Mononuclear cell (primary cell): Measurements from ENCODE around the gene MOCS2. TPM values are rescaled to one million over a fixed set of nuclear protein-coding genes. Genes with fewer than 3 reads are reported as not detected.

ENCODE experiments used
- H3K27me3 ChIP-seq: 2 replicates; pipeline ENCODE4 v1.6.0; 2011; ENCODE audit warnings: low read length, control low read depth; ENCODE audit not compliant: insufficient read depth
- H3K4me1 ChIP-seq: 2 replicates; pipeline ENCODE4 v1.5.1; 2011; ENCODE audit warnings: mild to moderate bottlenecking, low read length, control low read depth; ENCODE audit not compliant: insufficient read depth
- H3K4me3 ChIP-seq: 2 replicates; pipeline ENCODE4 v1.5.1; 2011; ENCODE audit warnings: mild to moderate bottlenecking, low read length, moderate library complexity
- H3K9me3 ChIP-seq: 2 replicates; pipeline ENCODE4 v1.5.1; 2011; ENCODE audit warnings: low read depth, mild to moderate bottlenecking, control low read depth, low read length
- total RNA-seq: library from RNA; depleted of rRNA; stranded (reverse); fragments of >200 nt; gene quantifications from one replicate; pipeline ENCODE4 v1.2.3, GENCODE V29; 2012

The MOCS2 gene
- total RNA-seq, 1 donor: 20.6 TPM

GRCh38 chr5:53080271-53080670 is 29.3 kb downstream of the MOCS2 start:
- Histone ChIP-seq H3K27me3 (no peaks in the 10 kb centered on the region), H3K4me3 (no peak overlapping the region), H3K4me1 (no peaks in the 10 kb centered on the region), H3K9me3 (no peaks in the 10 kb centered on the region)

- no peaks in the 10 kb centered on the region for H3K4me1 ChIP-seq
- no peaks in the 10 kb centered on the region for H3K9me3 ChIP-seq
- no peak overlapping the region for H3K4me3 ChIP-seq
- no peaks in the 10 kb centered on the region for H3K27me3 ChIP-seq
These were observed 33.5 kb downstream of the MOCS2 start for GRCh38 chr5:53076014-53076583.

GRCh38 chr5:53073348-53073747 is 36.2 kb downstream of the MOCS2 start:
- H3K4me3 ChIP-seq: no peak overlapping the region

DNA sequence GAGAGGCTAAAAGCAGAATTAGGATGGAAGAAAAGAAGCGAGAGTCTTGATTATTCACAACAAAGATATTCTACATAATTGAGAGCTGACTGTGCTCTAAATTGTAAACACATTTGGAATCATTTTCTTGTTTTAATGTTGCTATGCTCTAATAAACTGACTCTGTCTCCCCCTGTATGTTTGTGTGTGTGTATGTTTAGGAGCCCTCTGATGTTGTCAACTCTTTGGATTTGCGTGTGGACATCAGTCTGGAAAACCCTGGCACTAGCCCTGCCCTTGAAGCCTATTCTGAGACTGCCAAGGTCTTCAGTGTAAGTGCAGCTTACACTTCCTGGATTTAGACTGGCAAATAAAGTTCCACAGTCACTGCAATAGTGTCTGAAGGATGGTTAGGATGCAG is 37.8 kb downstream of the MOCS2 start:
- H3K4me3 ChIP-seq: no peak overlapping the region
- H3K9me3 ChIP-seq: no peaks in the 10 kb centered on the region
- no peaks in the 10 kb centered on the region for H3K4me1 ChIP-seq
- no peaks in the 10 kb centered on the region for H3K27me3 ChIP-seq

More at GRCh38 chr5:53073348-53073747, 36.2 kb downstream of the MOCS2 start:
- Histone ChIP-seq H3K4me1 (no peaks in the 10 kb centered on the region), H3K9me3 (no peaks in the 10 kb centered on the region), H3K27me3 (no peaks in the 10 kb centered on the region)

DNA sequence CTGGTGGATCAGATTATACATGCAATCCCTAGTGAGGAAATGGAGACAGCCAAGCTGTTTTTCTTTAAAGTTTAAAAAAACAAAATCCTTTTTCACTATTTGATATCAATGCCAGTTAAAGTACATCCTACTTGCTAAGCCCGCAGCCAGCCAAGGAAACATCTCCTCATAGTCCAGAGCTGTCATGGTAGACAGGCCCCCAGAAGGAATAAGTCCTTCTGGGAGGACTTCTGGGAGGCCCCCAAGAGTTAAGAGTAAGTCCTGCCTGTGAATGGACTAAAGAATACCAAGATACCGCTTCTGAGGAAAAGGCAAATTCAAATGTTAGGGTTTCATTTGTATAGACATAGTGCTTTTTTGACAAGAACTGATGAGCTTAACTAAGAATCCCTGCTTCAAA is 38.3 kb downstream of the MOCS2 start:
- H3K9me3 ChIP-seq: no peaks in the 10 kb centered on the region
- no peaks in the 10 kb centered on the region for H3K4me1 ChIP-seq
- H3K27me3 ChIP-seq: no peaks in the 10 kb centered on the region
- no peak overlapping the region for H3K4me3 ChIP-seq

GRCh38 chr5:53069626-53070025 is 39.9 kb downstream of the MOCS2 start:
- H3K4me3 ChIP-seq: no peak overlapping the region
- H3K4me1 ChIP-seq: no peaks in the 10 kb centered on the region
- H3K27me3 ChIP-seq: no peaks in the 10 kb centered on the region
- H3K9me3 ChIP-seq: no peaks in the 10 kb centered on the region

GRCh38 chr5:53068291-53068836 is 41.2 kb downstream of the MOCS2 start:
- no peak overlapping the region for H3K4me3 ChIP-seq
- H3K4me1 ChIP-seq: no peaks in the 10 kb centered on the region
- no peaks in the 10 kb centered on the region for H3K27me3 ChIP-seq
- H3K9me3 ChIP-seq: no peaks in the 10 kb centered on the region

DNA sequence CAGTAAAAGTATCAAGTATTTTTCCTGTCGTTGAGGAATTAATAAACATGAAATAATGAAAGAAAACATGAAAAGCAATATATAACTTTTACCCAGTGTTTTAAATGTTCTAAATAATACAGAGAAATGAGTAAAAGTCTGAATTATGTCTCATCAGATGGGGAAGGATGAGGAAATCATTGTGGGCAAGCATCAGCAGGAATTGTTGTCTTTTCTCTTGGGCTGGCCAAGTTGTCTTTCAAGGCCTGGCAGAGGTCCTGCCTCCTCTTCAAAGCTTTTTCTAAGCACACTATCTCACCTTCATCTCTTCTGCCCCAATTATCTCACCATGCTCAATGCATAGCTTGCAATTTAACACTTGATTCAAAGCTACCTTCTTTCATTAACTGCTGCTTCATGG is 41.9 kb downstream of the MOCS2 start:
- no peaks in the 10 kb centered on the region for H3K4me1 ChIP-seq
- H3K27me3 ChIP-seq: no peaks in the 10 kb centered on the region
- no peaks in the 10 kb centered on the region for H3K9me3 ChIP-seq
- H3K4me3 ChIP-seq: no peak overlapping the region

GRCh38 chr5:53066088-53066487 is 43.5 kb downstream of the MOCS2 start:
- Histone ChIP-seq H3K4me1 (no peaks in the 10 kb centered on the region), H3K9me3 (no peaks in the 10 kb centered on the region), H3K4me3 (no peak overlapping the region), H3K27me3 (no peaks in the 10 kb centered on the region)

DNA sequence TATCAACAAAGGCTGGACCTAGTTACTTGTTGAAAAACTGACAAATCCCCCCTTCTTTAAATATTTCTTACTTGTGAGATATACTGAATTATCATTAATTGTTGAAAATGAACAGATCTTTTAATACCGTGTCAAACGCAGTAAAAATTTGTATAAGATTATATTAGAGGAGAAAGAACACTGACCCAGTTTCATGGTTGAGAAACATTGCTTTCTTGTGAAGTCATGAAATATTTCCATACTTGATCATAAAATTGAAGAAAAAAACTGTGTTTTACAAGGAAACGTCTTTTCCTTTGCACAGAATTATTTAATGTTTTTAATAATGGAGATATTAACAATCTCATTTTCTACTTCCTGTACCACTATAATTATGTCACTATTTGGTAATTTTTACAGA is 45.8 kb downstream of the MOCS2 start:
- H3K9me3 ChIP-seq: no peaks in the 10 kb centered on the region
- no peak overlapping the region for H3K4me3 ChIP-seq

GRCh38 chr5:53063176-53063575 is 46.4 kb downstream of the MOCS2 start:
- no peaks in the 10 kb centered on the region for H3K27me3 ChIP-seq
- H3K4me1 ChIP-seq: no peaks in the 10 kb centered on the region
- H3K4me3 ChIP-seq: no peak overlapping the region
- H3K9me3 ChIP-seq: no peaks in the 10 kb centered on the region

More for the DNA sequence above, 45.8 kb downstream of the MOCS2 start:
- no peaks in the 10 kb centered on the region for H3K4me1 ChIP-seq
- H3K27me3 ChIP-seq: no peaks in the 10 kb centered on the region

DNA sequence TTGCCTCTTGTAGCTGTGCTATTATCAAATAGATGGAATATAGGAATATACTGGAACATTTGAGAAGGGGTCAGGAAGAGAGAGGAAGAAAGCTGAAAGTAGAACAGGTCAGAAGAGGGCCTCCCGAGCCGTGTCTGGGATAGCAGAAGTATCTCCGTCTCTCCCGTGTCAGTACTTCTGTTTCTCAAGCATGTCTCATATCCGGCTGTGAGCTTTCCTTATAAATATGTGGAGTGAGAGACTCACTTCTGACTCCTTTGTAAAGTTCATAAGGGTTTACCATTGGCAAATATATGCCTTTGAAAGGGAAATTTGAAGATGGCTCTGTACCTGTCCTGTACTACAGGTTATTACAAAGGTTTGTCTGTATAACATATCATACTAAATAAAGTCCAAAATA is 50.3 kb downstream of the MOCS2 start:
- H3K9me3 ChIP-seq: no peaks in the 10 kb centered on the region
- no peak overlapping the region for H3K4me3 ChIP-seq
- no peaks in the 10 kb centered on the region for H3K27me3 ChIP-seq
- no peaks in the 10 kb centered on the region for H3K4me1 ChIP-seq

- H3K27me3 ChIP-seq: no peaks in the 10 kb centered on the region
- H3K9me3 ChIP-seq: no peaks in the 10 kb centered on the region
- peaks cover 4% of the 10 kb centered on the region for H3K4me1 ChIP-seq
- no peak overlapping the region for H3K4me3 ChIP-seq
These were observed 54.2 kb downstream of the MOCS2 start for GRCh38 chr5:53055365-53055764.

GRCh38 chr5:53053364-53053763 is 56.2 kb downstream of the MOCS2 start:
- H3K9me3 ChIP-seq: no peaks in the 10 kb centered on the region
- H3K4me1 ChIP-seq: peaks cover 4% of the 10 kb centered on the region
- H3K27me3 ChIP-seq: no peaks in the 10 kb centered on the region
- H3K4me3 ChIP-seq: no peak overlapping the region

GRCh38 chr5:53052499-53052898 is 57.1 kb downstream of the MOCS2 start:
- H3K27me3 ChIP-seq: no peaks in the 10 kb centered on the region

GRCh38 chr5:53048248-53048647 is 61.3 kb downstream of the MOCS2 start:
- Histone ChIP-seq H3K4me1 (peaks cover 4% of the 10 kb centered on the region), H3K4me3 (no peak overlapping the region), H3K27me3 (no peaks in the 10 kb centered on the region), H3K9me3 (no peaks in the 10 kb centered on the region)

More at GRCh38 chr5:53052499-53052898, 57.1 kb downstream of the MOCS2 start:
- H3K4me3 ChIP-seq: no peak overlapping the region
- H3K4me1 ChIP-seq: peaks cover 4% of the 10 kb centered on the region
- H3K9me3 ChIP-seq: no peaks in the 10 kb centered on the region
